Embryonic facial prominence (tissue), 1 donor: ENCODE results near the gene DNMT3A.

ENCODE experiments used
- DNase-seq: peaks from one replicate; pipeline ENCODE4 v3.0.0-alpha.2; 2016; ENCODE audit errors: extremely low spot score

Gene DNMT3A

GRCh38 chr2:25305775-25306174 is 36.0 kb downstream of the DNMT3A start:
- DNase-seq = no peak

GRCh38 chr2:25304826-25305596 is 36.7 kb downstream of the DNMT3A start:
- no peak for DNase-seq

- DNase-seq = no peak
Observed at GRCh38 chr2:25304321-25304720, 37.4 kb downstream of the DNMT3A start.

GRCh38 chr2:25303633-25304236 is 38.0 kb downstream of the DNMT3A start:
- no peak for DNase-seq

- DNase-seq = no peak
Observed at GRCh38 chr2:25302758-25303375, 38.9 kb downstream of the DNMT3A start.

- no peak for DNase-seq
Observed at GRCh38 chr2:25301453-25302352, 40.0 kb downstream of the DNMT3A start.

GRCh38 chr2:25300001-25300400 is 41.7 kb downstream of the DNMT3A start:
- no peak for DNase-seq

GRCh38 chr2:25298776-25299431 is 42.8 kb downstream of the DNMT3A start:
- DNase-seq = no peak

GRCh38 chr2:25297738-25298137 is 44.0 kb downstream of the DNMT3A start:
- no peak for DNase-seq

GRCh38 chr2:25295621-25296020 is 46.1 kb downstream of the DNMT3A start:
- no peak for DNase-seq

GRCh38 chr2:25294573-25295462 is 46.9 kb downstream of the DNMT3A start:
- no peak for DNase-seq

- DNase-seq = no peak
Observed at GRCh38 chr2:25293958-25294562, 47.7 kb downstream of the DNMT3A start.

- DNase-seq = no peak
Observed at GRCh38 chr2:25293145-25293544, 48.6 kb downstream of the DNMT3A start.

GRCh38 chr2:25292408-25292807 is 49.3 kb downstream of the DNMT3A start:
- DNase-seq = no peak

GRCh38 chr2:25290811-25291495 is 50.8 kb downstream of the DNMT3A start:
- no peak for DNase-seq

- no peak for DNase-seq
Observed at GRCh38 chr2:25286723-25287483, 54.8 kb downstream of the DNMT3A start.

- no peak for DNase-seq
Observed at GRCh38 chr2:25286025-25286400, 55.7 kb downstream of the DNMT3A start.

- no peak for DNase-seq
Observed at GRCh38 chr2:25285265-25286024, 56.3 kb downstream of the DNMT3A start.
